GM04504 (cell line): ENCODE data around the gene SCUBE2.
A peak's percentile ranks its signal among the peaks of the same experiment; 100 is the strongest.

Experiments used
- DNase-seq: peaks from one replicate; pipeline ENCODE4 v3.0.0-alpha.2; 2012; ENCODE audit warnings: low read depth

Gene SCUBE2

GRCh38 chr11:9091044-9091922, at the start of gene SCUBE2:
Gene SCUBE2 (minus strand): TSS chr11:9091599. CDS start chr11:9091528, 71 bp downstream.
- no peak for DNase-seq

GRCh38 chr11:9141186-9141585, 49.8 kb upstream of the SCUBE2 start:
- no peak for DNase-seq

- DNase-seq = no peak
These were observed 48.4 kb upstream of the SCUBE2 start for GRCh38 chr11:9139628-9140357.

- peak; percentile 72 for DNase-seq
These were observed 47.5 kb upstream of the SCUBE2 start for GRCh38 chr11:9138612-9139579.

- no peak for DNase-seq
These were observed 46.7 kb upstream of the SCUBE2 start for GRCh38 chr11:9138133-9138453.

- DNase-seq = peak; percentile 29
These were observed 46.1 kb upstream of the SCUBE2 start for GRCh38 chr11:9137293-9138132.

- DNase-seq = no peak
These were observed 45.3 kb upstream of the SCUBE2 start for GRCh38 chr11:9136741-9137140.

- DNase-seq = no peak
These were observed 42.6 kb upstream of the SCUBE2 start for GRCh38 chr11:9133956-9134355.

GRCh38 chr11:9132203-9132878, 40.9 kb upstream of the SCUBE2 start:
- no peak for DNase-seq

- no peak for DNase-seq
These were observed 38.9 kb upstream of the SCUBE2 start for GRCh38 chr11:9130297-9130696.

- DNase-seq = no peak
These were observed 35.2 kb upstream of the SCUBE2 start for GRCh38 chr11:9126636-9127035.

- DNase-seq = no peak
These were observed 33.9 kb upstream of the SCUBE2 start for GRCh38 chr11:9125185-9125886.

- DNase-seq = no peak
These were observed 32.4 kb upstream of the SCUBE2 start for GRCh38 chr11:9123595-9124304.

GRCh38 chr11:9121469-9121796, 30.0 kb upstream of the SCUBE2 start:
- DNase-seq = no peak

- DNase-seq = no peak
These were observed 29.5 kb upstream of the SCUBE2 start for GRCh38 chr11:9120664-9121468.

GRCh38 chr11:9118277-9118676, 26.9 kb upstream of the SCUBE2 start:
- DNase-seq = no peak

GRCh38 chr11:9112075-9112474, 20.7 kb upstream of the SCUBE2 start:
- no peak for DNase-seq

- no peak for DNase-seq
These were observed 18.7 kb upstream of the SCUBE2 start for GRCh38 chr11:9109858-9110731.
